HepG2 (cell line): Measurements from ENCODE around the gene FAM222B. TPM values are rescaled to one million over a fixed set of nuclear protein-coding genes. Genes with fewer than 3 reads are reported as not detected.

Source experiments
- ATAC-seq: fragments of 200-7000 bp; cut with Tn5 transposase; 3 replicates; pipeline ENCODE4 v1.9.1; 2020; ENCODE audit warnings: mild to moderate bottlenecking, moderate library complexity
- BruUV-seq: library from RNA; stranded (reverse); fragments of 400-500 nt; replicated peaks from 2 replicates; lab custom pipeline; 2021; lab: Mats Ljungman, UMichigan
- CTCF ChIA-PET: fragments of 300-600 bp; formaldehyde crosslinking; extraction: SDS; loops from one replicate; lab custom pipeline; 2021; ENCODE audit warnings: low total read pairs, inconsistent platforms, low intra/inter-chr PET ratio; lab: Yijun Ruan, JAX
- POLR2A ChIA-PET: fragments of 350-600 bp; sonication (Branson Sonifier 250); formaldehyde crosslinking; loops from one replicate; lab custom pipeline; 2020; ENCODE audit warnings: antibody characterized with exemption, inconsistent platforms; lab: Yijun Ruan, JAX
- DNase-seq: peaks from one replicate; pipeline ENCODE4 v3.0.0-alpha.2; 2015; ENCODE audit warnings: low spot score
- FAIRE-seq: peaks from 3 replicates; lab custom pipeline; 2011; peaks lifted over from hg19 to GRCh38; lab: Jason Lieb, UNC
- H2AFZ ChIP-seq: one replicate; pipeline ENCODE4 v1.6.1; 2011; ENCODE audit warnings: low read length, inconsistent platforms
- H3K27ac ChIP-seq: fragments of 300-600 bp; 3 replicates; pipeline ENCODE4 v1.8.0; 2011; ENCODE audit warnings: mixed run types, mild to moderate bottlenecking, mixed read lengths, low read length, inconsistent platforms; ENCODE audit not compliant: insufficient read depth; ENCODE audit errors: extremely low read length
- H3K27me3 ChIP-seq, 2 experiments: fragments of 200-600 bp in 1 of 2; 2 replicates in 1 of 2; 3 replicates in 1 of 2; pipeline versions ENCODE4 v1.6.0 to v1.8.0; 2011; ENCODE audit warnings: low read length in 2 of 2, mild to moderate bottlenecking in 2 of 2, moderate library complexity in 2 of 2, inconsistent platforms in 1 of 2; ENCODE audit not compliant: insufficient read depth in 2 of 2, control insufficient read depth in 1 of 2
- H3K36me3 ChIP-seq, 2 experiments: fragments of 200-600 bp in 1 of 2; replicated peaks in 1 of 2; 2 replicates in 1 of 2; 3 replicates in 1 of 2; pipeline versions ENCODE4 v1.5.1 to v1.8.0; 2011; ENCODE audit warnings: low read length in 2 of 2, inconsistent platforms in 1 of 2; ENCODE audit not compliant: insufficient read depth in 2 of 2, control insufficient read depth in 1 of 2
- H3K4me1 ChIP-seq: 2 replicates; pipeline ENCODE4 v1.5.1; 2012; ENCODE audit warnings: low read length, inconsistent platforms; ENCODE audit not compliant: insufficient read depth
- H3K4me2 ChIP-seq: 2 replicates; pipeline ENCODE4 v1.6.0; 2011; ENCODE audit warnings: low read depth, low read length, inconsistent platforms
- H3K4me3 ChIP-seq, 3 experiments: fragments of 200-600 bp in 1 of 3; sonication (generic), shearing (Covaris generic) in 1 of 3; replicated peaks in 1 of 3; 2 replicates each; pipeline ENCODE4 v1.5.1; 2011 to 2016; ENCODE audit warnings: low read length in 3 of 3, inconsistent platforms in 2 of 3, low read depth in 2 of 3, mild to moderate bottlenecking in 2 of 3, control low read depth in 1 of 3, mixed read lengths in 1 of 3; ENCODE audit not compliant: insufficient read depth in 1 of 3
- H3K79me2 ChIP-seq: one replicate; pipeline ENCODE4 v1.6.1; 2011; ENCODE audit warnings: low read length, inconsistent platforms; ENCODE audit not compliant: insufficient read depth
- H3K9ac ChIP-seq: 2 replicates; pipeline ENCODE4 v1.6.0; 2011; ENCODE audit warnings: mild to moderate bottlenecking, low read depth, low read length, inconsistent platforms; ENCODE audit not compliant: insufficient read depth
- H3K9me3 ChIP-seq: 2 replicates; pipeline ENCODE4 v1.5.1; 2012; ENCODE audit warnings: mild to moderate bottlenecking, low read length
- H4K20me1 ChIP-seq: 2 replicates; pipeline ENCODE4 v1.6.0; 2011; ENCODE audit warnings: inconsistent platforms, mild to moderate bottlenecking, low read length, moderate library complexity; ENCODE audit not compliant: insufficient read depth
- ARNT ChIP-seq: fragments of 450-650 bp; IDR thresholded peaks from 2 replicates; pipeline ENCODE4 v1.6.1; 2017
- CCAR2 ChIP-seq: fragments of 200-400 bp; formaldehyde crosslinking; optimal IDR thresholded peaks from 2 replicates; pipeline ENCODE3; 2018; ENCODE audit warnings: low read depth, mild to moderate bottlenecking, low read length, moderate library complexity
- DDIT3 ChIP-seq: sonication (generic); formaldehyde crosslinking; IDR thresholded peaks from 2 replicates; pipeline ENCODE4 v1.4.0; 2020; ENCODE audit warnings: mild to moderate bottlenecking, missing genetic modification reagents
- DMTF1 ChIP-seq: sonication (generic); formaldehyde crosslinking; IDR thresholded peaks from 2 replicates; pipeline ENCODE4 v1.4.0; 2020; ENCODE audit warnings: mild to moderate bottlenecking, missing genetic modification reagents
- FOXP4 ChIP-seq: sonication (generic); formaldehyde crosslinking; IDR thresholded peaks from 2 replicates; pipeline ENCODE4 v1.4.0; 2020; ENCODE audit warnings: missing genetic modification reagents
- GATAD1 ChIP-seq: IDR thresholded peaks from 2 replicates; pipeline ENCODE4 v1.6.1; 2016; ENCODE audit warnings: missing genetic modification reagents, missing compliant biosample characterization
- HES4 ChIP-seq: sonication (generic); formaldehyde crosslinking; IDR thresholded peaks from 2 replicates; pipeline ENCODE4 v1.9.0; 2021; ENCODE audit warnings: mild to moderate bottlenecking, missing genetic modification reagents, borderline replicate concordance
- HOXD1 ChIP-seq: sonication (generic); formaldehyde crosslinking; IDR thresholded peaks from 2 replicates; pipeline ENCODE4 v1.5.0; 2020; ENCODE audit warnings: missing genetic modification reagents
- NCOA2 ChIP-seq: sonication (generic); formaldehyde crosslinking; IDR thresholded peaks from 2 replicates; pipeline ENCODE4 v1.8.0; 2022; ENCODE audit warnings: inconsistent platforms
- PHF8 ChIP-seq: sonication (generic); formaldehyde crosslinking; IDR thresholded peaks from 2 replicates; pipeline ENCODE4 v1.5.0; 2020; ENCODE audit warnings: missing genetic modification reagents
- THAP8 ChIP-seq: sonication (generic); formaldehyde crosslinking; IDR thresholded peaks from 2 replicates; pipeline ENCODE4 v1.5.1; 2020; ENCODE audit warnings: missing genetic modification reagents, mild to moderate bottlenecking, borderline replicate concordance
- YEATS4 ChIP-seq: sonication (generic); formaldehyde crosslinking; IDR thresholded peaks from 2 replicates; pipeline ENCODE4 v1.4.0; 2020; ENCODE audit warnings: missing genetic modification reagents, borderline replicate concordance
- ZNF354B ChIP-seq: sonication (generic); formaldehyde crosslinking; IDR thresholded peaks from 2 replicates; pipeline ENCODE4 v1.8.0; 2022; ENCODE audit warnings: mild to moderate bottlenecking, missing genetic modification reagents
- ZNF431 ChIP-seq: sonication (generic); formaldehyde crosslinking; IDR thresholded peaks from 2 replicates; pipeline ENCODE4 v1.9.0; 2022; ENCODE audit warnings: missing genetic modification reagents, low read depth, mild to moderate bottlenecking, borderline replicate concordance
- ZNF574 ChIP-seq: sonication (generic); formaldehyde crosslinking; IDR thresholded peaks from 2 replicates; pipeline ENCODE4 v1.4.0; 2020; ENCODE audit warnings: missing genetic modification reagents
- ZNF589 ChIP-seq: sonication (generic); formaldehyde crosslinking; conservative IDR thresholded peaks from 2 replicates; pipeline ENCODE4 v1.8.0; 2022; ENCODE audit warnings: mild to moderate bottlenecking, moderate library complexity, missing genetic modification reagents
- WGBS: methylation state at CpG from one replicate; pipeline ENCODE4 v1.1.6; 2017; ENCODE audit warnings: low lambda C conversion rate; 5-methylcytosine and 5-hydroxymethylcytosine counted together
- in situ Hi-C: cut with HindIII; loops from 2 replicates; pipeline ENCODE4 v1.10.0; 2017; ENCODE audit warnings: low pct_unique_long_range_greater_than_20kb; ENCODE audit not compliant: extremely low pct_ligation_motif_present
- intact Hi-C: fragments of 100-400 bp; cut with micrococcal nuclease; formaldehyde crosslinking; loops from one replicate; pipeline ENCODE4 v1.10.0; 2022; ENCODE audit not compliant: unreplicated experiment
- polyA plus RNA-seq, 8 experiments: library from polyadenylated mRNA; depleted of rRNA in 3 of 8; stranded (reverse) in 7 of 8; unstranded in 1 of 8; fragments of >200 nt; fragmentation: Illumina TruSeq in 4 of 8; extraction: Trizol in 4 of 8; gene quantifications; 2 replicates each; pipeline versions ENCODE4 v1.2.1 to v1.2.3, GENCODE V29; 2011 to 2016; ENCODE audit warnings: low read depth in 4 of 8, missing spikeins in 1 of 8, mixed read lengths in 1 of 8; ENCODE audit not compliant: insufficient read depth in 1 of 8
- total RNA-seq, 5 experiments: library from RNA; depleted of rRNA; stranded (reverse); fragments of >200 nt; fragmentation: Illumina TruSeq; extraction: Trizol; gene quantifications; 2 replicates each; pipeline ENCODE4 v1.2.3, GENCODE V29; 2016; ENCODE audit warnings: low read depth in 1 of 5

Gene FAM222B
- total and polyA plus RNA-seq, 2 of the 13 experiments (the other 11 are each of a cell fraction or from before 2014, with no cell fraction given): 3.5 to 7.3 TPM

GRCh38 chr17:28774206-28774605, 68.4 kb downstream of the FAM222B start:
- Histone ChIP-seq H3K4me2 (no peak overlapping the region), H3K27me3 (no peaks in the 10 kb centered on the region; a peak in 1 of 5 replicates), H3K4me1 (no peaks in the 10 kb centered on the region), H2AFZ (no peak overlapping the region), H3K9ac (no peak overlapping the region), H4K20me1 (no peaks in the 10 kb centered on the region), H3K36me3 (peaks cover 0 to 2% of the 10 kb centered on the region in 2 experiments; a peak in 2 of 5 replicates), H3K79me2 (peaks cover 20% of the 10 kb centered on the region), H3K9me3 (no peaks in the 10 kb centered on the region), H3K4me3 (no peak overlapping the region), H3K27ac (no peak overlapping the region)
- BruUV-seq: no TSS peak
- ATAC-seq: no peak
- POLR2A ChIA-PET: interaction anchor here (0.7 to 1.4 kb wide), 2 partner anchors 81 to 181 kb away, joined by 3 read pairs; partner anchors contain the start of gene ERAL1
- no peak for DNase-seq
- in situ Hi-C loops: no loop called here
- CTCF ChIA-PET: no interaction called here
- FAIRE-seq: no peak
- intact Hi-C loops: no loop called here
- WGBS: 100% methylated on average over 3 of the region's 3 CpGs
- TF ChIP-seq YEATS4 (CRISPR knock-in tag) (no peak), ARNT (no peak), HES4 (no peak), ZNF431 (CRISPR knock-in tag) (no peak), DMTF1 (CRISPR knock-in tag) (no peak), ZNF354B (CRISPR knock-in tag) (no peak), CCAR2 (no peak), DDIT3 (CRISPR knock-in tag) (no peak), NCOA2 (CRISPR knock-in tag) (no peak), GATAD1 (CRISPR knock-in tag) (no peak), HOXD1 (CRISPR knock-in tag) (no peak), THAP8 (CRISPR knock-in tag) (no peak), ZNF574 (no peak), PHF8 (CRISPR knock-in tag) (no peak), ZNF589 (no peak), FOXP4 (CRISPR knock-in tag) (no peak)
